ENCODE measurements around the gene FUT6.

GRCh38 chr19:5824751-5825150 is 14.8 kb downstream of the FUT6 start:
- TF ChIP-seq EP300 (IDR thresholded peaks at IDR 0.05; ENCODE audit: borderline replicate concordance), result no peak
- TF ChIP-seq EGR1 (IDR thresholded peaks at IDR 0.05), result no peak
- TF ChIP-seq MAX (IDR thresholded peaks at IDR 0.05), result no peak
- TF ChIP-seq REST (IDR thresholded peaks at IDR 0.05; ENCODE audit: low read depth), result no peak
- no peak for TF ChIP-seq RAD21 (IDR thresholded peaks at IDR 0.05; ENCODE audit: low read depth)
- TF ChIP-seq CEBPB (IDR thresholded peaks at IDR 0.05), result no peak
- TF ChIP-seq TAF1 (IDR thresholded peaks at IDR 0.05; ENCODE audit: low read depth), result no peak
